RWPE2 (cell line): ENCODE data around the gene TAL1.
A peak's percentile ranks its signal among the peaks of the same experiment; 100 is the strongest.

ENCODE experiments used
- ATAC-seq: fragments of 200-7000 bp; cut with Tn5 transposase; 3 replicates; pipeline ENCODE4 v1.9.1; 2021; ENCODE audit warnings: low read depth
- DNase-seq: peaks from one replicate; pipeline ENCODE4 v3.0.0-alpha.2; 2020; ENCODE audit warnings: low spot score
- H3K27ac ChIP-seq: fragments of 450-650 bp; 2 replicates; pipeline ENCODE4 v1.5.1; 2017; ENCODE audit warnings: mild to moderate bottlenecking; ENCODE audit not compliant: poor library complexity, severe bottlenecking
- H3K27me3 ChIP-seq: fragments of 250-450 bp; sonication (Bioruptor Pico); 2 replicates; pipeline ENCODE4 v1.5.1; 2021; ENCODE audit warnings: mild to moderate bottlenecking, moderate library complexity; ENCODE audit not compliant: insufficient read depth, poor library complexity, severe bottlenecking
- H3K36me3 ChIP-seq: fragments of 250-450 bp; sonication (Bioruptor Pico); 2 replicates; pipeline ENCODE4 v1.5.1; 2020; ENCODE audit warnings: low read depth, mild to moderate bottlenecking, moderate library complexity
- H3K4me1 ChIP-seq: fragments of 250-450 bp; sonication (Bioruptor Pico); 2 replicates; pipeline ENCODE4 v1.5.1; 2021; ENCODE audit warnings: mild to moderate bottlenecking, moderate library complexity; ENCODE audit not compliant: insufficient read depth, poor library complexity, severe bottlenecking
- H3K4me3 ChIP-seq: fragments of 250-450 bp; sonication (Bioruptor Pico); 2 replicates; pipeline ENCODE4 v1.5.1; 2021; ENCODE audit warnings: mild to moderate bottlenecking, moderate library complexity; ENCODE audit not compliant: severe bottlenecking
- H3K9me3 ChIP-seq: fragments of 250-450 bp; sonication (Bioruptor Pico); 2 replicates; pipeline ENCODE4 v1.5.1; 2021; ENCODE audit warnings: mild to moderate bottlenecking, moderate library complexity; ENCODE audit not compliant: severe bottlenecking
- CTCF ChIP-seq: fragments of 450-650 bp; IDR thresholded peaks from one replicate; pipeline ENCODE4 v1.5.1; 2017; ENCODE audit warnings: mild to moderate bottlenecking, moderate library complexity; ENCODE audit not compliant: poor library complexity, severe bottlenecking

TAL1 gene

GRCh38 chr1:47213230-47213963, 18.6 kb downstream of the TAL1 start:
- Histone ChIP-seq H3K9me3 (no peaks in the 10 kb centered on the region), H3K36me3 (no peaks in the 10 kb centered on the region), H3K27ac (no peak overlapping the region), H3K4me3 (no peak overlapping the region), H3K27me3 (no peaks in the 10 kb centered on the region), H3K4me1 (no peaks in the 10 kb centered on the region)
- TF ChIP-seq CTCF, result no peak
- ATAC-seq, result no peak
- no peak for DNase-seq

- no peak for TF ChIP-seq CTCF
- Histone ChIP-seq H3K4me1 (no peaks in the 10 kb centered on the region), H3K4me3 (no peak overlapping the region), H3K36me3 (no peaks in the 10 kb centered on the region), H3K27me3 (no peaks in the 10 kb centered on the region), H3K9me3 (no peaks in the 10 kb centered on the region), H3K27ac (no peak overlapping the region)
- DNase-seq, result no peak
- ATAC-seq, result no peak
These were observed 19.3 kb downstream of the TAL1 start for GRCh38 chr1:47212636-47213229.

GRCh38 chr1:47211796-47212269, 20.2 kb downstream of the TAL1 start:
- DNase-seq, result no peak
- no peaks in the 10 kb centered on the region for H3K4me1 ChIP-seq
- H3K9me3 ChIP-seq, result no peaks in the 10 kb centered on the region
- no peaks in the 10 kb centered on the region for H3K27me3 ChIP-seq
- H3K4me3 ChIP-seq, result no peak overlapping the region
- ATAC-seq, result no peak
- no peak for TF ChIP-seq CTCF
- no peaks in the 10 kb centered on the region for H3K36me3 ChIP-seq
- H3K27ac ChIP-seq, result no peak overlapping the region

GRCh38 chr1:47210666-47211065, 21.4 kb downstream of the TAL1 start:
- H3K4me1 ChIP-seq, result no peaks in the 10 kb centered on the region
- peak; percentile 72 for ATAC-seq
- H3K4me3 ChIP-seq, result no peak overlapping the region
- H3K27me3 ChIP-seq, result no peaks in the 10 kb centered on the region
- no peak for TF ChIP-seq CTCF
- DNase-seq, result no peak
- no peaks in the 10 kb centered on the region for H3K36me3 ChIP-seq
- H3K27ac ChIP-seq, result no peak overlapping the region
- no peaks in the 10 kb centered on the region for H3K9me3 ChIP-seq
